ENCODE results near the gene EWSR1.
"Not testable (repeated sequence)": the region's sequence is repeated elsewhere in the genome, so short reads cannot be mapped to it uniquely, and the experiment has no call there.

EWSR1 gene

DNA sequence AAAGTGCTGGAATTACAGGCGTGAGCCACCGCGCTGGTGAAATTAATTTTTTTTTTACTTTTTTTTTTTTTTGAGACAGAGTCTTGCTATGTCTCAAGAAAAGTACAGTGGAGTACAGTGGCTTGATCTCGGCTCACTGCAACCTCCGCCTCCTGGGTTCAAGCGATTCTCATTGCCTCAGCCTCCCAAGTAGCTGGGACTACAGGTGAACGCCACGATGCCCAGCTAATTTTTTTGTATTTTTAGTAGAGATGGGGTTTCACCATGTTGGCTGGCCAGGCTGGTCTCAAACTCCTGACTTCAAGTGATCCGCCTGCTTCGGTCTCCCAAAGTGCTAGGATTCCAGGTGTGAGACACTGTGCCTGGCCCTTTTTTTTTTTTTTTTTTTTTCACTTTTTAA lies 20.2 kb upstream of the EWSR1 start:
- in situ Hi-C loops (cut with HindIII; ENCODE audit: low sequenced_read_pairs) = not testable (repeated sequence)

- in situ Hi-C loops (cut with HindIII; ENCODE audit: low sequenced_read_pairs) = no loop called here
Measured at GRCh38 chr22:29251265-29251664, 16.8 kb upstream of the EWSR1 start.

- in situ Hi-C loops (cut with HindIII; ENCODE audit: low sequenced_read_pairs) = no loop called here
Measured at GRCh38 chr22:29251981-29252911, 15.8 kb upstream of the EWSR1 start.

DNA sequence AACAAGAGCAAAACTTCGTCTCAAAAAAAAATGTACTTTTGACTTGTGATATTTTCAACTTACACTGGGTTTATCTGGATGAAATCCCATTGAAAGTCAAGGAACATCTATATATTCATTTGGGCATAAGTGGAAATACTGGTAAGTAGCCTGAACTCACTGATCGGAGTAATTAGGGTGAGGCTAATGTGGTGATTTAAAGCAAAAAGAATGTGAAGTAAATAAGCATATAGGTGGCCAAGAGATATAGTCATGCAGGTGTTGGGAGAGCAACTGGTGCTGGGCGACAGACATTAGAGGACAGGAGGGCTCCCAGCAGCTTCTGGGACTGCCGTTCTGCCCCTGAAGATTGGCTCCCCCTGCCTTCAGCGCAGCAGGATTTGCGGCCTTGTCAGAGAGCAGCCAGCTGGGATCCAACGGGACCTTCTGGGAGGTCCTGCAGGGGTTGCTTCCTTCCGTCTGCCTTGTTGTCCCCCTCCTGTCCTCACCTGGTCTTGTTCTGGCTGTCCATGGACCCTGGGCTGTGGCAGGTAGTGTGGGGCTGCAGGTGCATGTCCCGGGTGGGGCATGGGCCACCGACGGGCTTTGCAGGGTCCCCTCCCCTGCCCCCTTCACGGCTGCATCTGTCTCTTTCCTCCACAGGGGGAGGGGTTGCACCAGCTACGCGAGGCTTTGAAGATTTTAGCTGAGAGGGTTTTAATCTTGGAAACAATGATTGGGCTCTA lies 14.3 kb upstream of the EWSR1 start:
- in situ Hi-C loops (cut with HindIII; ENCODE audit: low sequenced_read_pairs) = no loop called here

GRCh38 chr22:29254286-29254660 lies 13.8 kb upstream of the EWSR1 start:
- in situ Hi-C loops (cut with HindIII; ENCODE audit: low sequenced_read_pairs) = no loop called here

DNA sequence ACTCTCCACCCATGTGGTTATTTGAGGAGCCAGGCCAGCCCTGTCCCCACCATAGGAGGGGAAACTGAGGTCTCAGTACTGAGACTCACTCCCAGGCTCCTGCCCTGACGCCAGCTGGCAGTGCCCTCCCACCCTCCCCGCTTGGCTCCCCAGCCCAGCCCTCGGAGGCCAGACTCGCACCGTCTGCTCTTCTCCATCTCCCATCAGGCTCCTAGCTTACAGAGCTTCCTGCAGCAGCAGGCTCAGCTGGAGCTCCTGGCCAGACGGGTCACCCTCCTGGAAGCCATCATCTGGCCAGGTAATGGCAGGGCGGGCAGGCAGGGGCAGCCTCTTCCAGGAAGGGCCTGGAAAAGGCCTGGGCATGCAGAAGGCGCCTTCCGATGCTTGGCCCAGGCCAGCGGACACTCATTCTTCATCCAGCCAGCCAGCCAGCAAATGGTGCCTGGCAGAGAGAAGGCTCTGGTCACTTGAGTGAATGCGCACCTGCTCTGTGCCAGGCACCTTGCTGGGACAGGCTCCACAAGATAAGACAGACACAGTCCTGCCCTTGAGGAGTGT lies 12.9 kb upstream of the EWSR1 start:
- in situ Hi-C loops (cut with HindIII; ENCODE audit: low sequenced_read_pairs) = no loop called here

DNA sequence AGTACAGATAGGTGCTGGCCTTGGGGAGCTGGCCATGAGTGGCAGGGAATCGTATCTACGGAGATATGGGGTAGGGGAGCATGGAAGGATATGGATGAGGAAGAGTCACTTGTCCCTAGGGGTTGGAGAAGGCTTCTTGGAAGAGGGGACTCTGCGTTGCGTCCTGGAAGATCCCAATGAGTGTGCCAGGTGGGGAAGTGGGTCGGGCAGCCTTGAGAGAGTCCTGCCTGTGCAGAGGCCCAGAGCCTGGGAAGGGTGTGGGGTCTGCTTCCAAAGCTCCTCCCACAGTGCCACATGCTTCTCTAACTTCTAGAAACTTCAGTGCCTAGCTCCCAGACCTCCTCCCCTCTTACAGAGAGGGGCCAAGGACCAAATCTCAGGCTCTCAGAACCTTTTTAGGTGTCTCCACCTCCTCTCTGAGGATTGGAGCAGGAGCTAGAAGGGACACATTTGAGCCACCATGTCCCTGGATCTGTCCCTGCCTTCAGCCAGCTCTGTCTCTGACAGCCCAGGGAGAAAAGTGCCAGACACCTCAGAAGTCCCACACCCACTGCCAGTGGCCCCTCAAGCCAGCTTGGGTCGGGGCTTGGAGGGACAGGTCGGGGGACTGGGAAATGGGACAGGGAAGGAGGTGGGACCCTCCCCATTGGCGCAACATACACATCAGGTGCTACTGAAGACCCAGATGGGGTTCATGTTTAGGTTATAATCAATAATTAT lies 11.3 kb upstream of the EWSR1 start:
- in situ Hi-C loops (cut with HindIII; ENCODE audit: low sequenced_read_pairs) = no loop called here

GRCh38 chr22:29257751-29258181 lies 10.3 kb upstream of the EWSR1 start:
- in situ Hi-C loops (cut with HindIII; ENCODE audit: low sequenced_read_pairs) = no loop called here

DNA sequence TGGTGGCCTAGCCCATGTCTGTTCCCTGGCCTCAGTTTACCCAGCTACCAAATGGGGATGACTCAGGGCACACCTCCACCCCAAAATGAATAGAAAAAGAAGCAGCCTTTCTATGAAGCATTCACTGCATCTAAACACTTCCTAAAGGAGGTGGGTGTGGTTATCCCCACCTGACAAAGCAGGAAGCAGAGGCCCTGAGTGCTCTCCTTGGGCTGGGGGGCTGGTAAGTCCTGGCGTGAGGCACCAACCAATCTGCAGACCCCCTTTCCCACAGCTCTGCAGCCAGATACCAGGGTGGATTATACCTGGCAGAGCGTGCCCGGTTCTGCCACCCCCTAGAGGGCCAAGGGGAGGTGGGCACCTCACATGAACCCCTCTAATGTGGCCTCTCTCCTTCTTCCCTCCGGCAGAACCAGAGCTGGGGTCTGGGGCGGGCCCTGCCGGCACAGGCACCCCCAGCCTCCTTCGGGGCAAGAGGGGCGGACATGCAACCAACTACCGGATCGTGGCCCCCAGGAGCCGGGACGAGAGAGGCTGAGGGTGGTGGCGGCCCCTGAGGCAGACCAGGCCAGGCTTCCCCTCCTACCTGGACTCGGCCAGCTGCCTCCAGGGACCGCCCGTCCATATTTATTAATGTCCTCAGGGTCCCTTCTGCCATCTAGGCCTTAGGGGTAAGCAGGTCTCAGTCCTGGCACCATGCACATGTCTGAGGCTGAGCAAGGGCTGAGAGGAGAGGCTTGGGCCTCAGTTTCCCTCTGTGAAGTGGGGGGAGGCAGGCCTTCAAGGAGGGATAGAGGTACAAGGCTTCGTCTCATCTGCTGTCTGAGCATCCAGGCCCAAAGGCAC lies 9.4 kb upstream of the EWSR1 start:
- in situ Hi-C loops (cut with HindIII; ENCODE audit: low sequenced_read_pairs) = no loop called here

DNA sequence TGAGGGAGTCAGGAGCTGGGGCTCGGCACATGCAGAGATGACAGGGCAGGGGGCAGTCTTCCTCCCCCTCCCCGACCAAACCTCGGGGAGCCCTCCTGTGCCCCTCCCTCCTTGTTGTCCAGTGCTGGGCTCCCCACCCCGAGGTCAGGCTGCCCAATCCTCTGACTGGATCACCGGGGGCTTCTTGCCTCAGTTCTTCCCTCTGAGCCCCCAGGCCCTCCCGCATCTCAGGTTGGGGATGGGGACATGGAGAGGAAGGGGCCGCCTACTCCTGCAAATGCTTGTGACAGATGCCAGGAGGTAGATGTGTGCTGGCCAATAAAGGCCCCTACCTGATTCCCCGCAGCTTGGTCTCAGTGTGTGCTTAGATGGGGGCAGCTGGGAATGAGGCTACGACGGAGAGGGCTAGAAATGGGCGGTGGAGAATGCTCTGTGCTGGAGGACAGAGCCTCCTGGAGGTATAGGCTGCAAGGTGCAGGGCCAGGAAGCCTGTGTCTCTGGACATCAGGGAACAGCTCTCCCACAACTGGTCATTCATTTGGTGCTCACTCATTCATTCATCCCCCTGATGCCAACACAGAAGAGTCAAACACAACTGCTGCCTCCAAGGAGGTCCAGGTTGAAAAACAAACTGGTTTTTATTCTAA lies 8.7 kb upstream of the EWSR1 start:
- in situ Hi-C loops (cut with HindIII; ENCODE audit: low sequenced_read_pairs) = no loop called here

- in situ Hi-C loops (cut with HindIII; ENCODE audit: low sequenced_read_pairs) = no loop called here
Measured at GRCh38 chr22:29260031-29260560, 8.0 kb upstream of the EWSR1 start.

DNA sequence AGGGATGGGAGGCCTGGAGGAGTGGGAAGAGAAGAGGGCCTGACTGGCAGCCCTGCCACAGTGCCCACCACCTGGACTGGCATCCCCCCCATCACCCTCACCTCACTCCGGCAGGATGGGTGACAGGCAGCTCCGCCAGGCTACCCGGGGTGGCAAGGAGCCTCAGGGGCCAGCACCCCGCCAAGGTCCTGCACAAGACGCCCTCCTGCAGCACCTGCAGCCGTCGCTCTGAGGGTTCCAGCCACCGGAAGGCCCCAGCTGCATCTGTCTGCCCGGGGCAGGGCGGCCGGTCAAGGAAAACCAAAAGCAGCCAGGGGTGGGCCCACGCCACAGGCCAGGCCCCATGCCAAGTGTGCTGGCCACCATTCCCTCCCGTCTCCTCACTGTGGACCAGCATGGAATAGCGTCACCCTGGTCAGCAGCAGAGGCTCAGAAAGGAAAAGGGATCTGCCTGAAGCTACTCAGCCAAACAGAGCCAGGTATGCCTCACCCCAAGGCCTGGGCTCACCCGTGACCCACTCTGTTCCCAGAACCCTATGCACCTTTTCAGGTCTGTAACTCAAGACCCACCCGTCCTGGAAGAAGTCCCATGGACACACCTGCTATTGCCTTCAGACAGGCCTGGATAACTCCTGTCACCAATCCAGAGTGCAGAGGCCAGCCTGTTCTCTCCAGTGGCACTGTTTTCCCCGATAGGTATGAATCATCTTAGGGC lies 7.3 kb upstream of the EWSR1 start:
- in situ Hi-C loops (cut with HindIII; ENCODE audit: low sequenced_read_pairs) = no loop called here

GRCh38 chr22:29263791-29264276 lies 4.2 kb upstream of the EWSR1 start:
- in situ Hi-C loops (cut with HindIII; ENCODE audit: low sequenced_read_pairs) = no loop called here

DNA sequence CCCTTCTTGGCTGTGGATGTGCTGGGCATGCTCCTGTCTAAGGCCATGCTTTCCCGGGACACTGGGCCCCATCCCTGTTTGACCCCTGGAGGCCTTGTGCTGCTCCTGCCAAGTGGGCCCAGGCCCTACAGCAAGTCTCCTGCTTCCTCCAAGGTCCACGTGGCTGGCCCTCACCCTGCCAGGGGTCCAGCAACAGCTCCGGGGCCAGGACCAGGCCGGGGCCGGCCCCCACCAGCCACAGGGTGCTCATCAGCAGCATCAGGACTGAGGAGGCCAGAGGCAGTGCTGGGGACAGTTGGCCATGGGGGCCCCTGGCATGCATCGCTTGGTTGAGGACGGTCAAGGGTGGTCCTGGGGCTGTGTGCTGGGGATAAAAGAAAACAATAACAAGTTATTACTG lies 2.8 kb upstream of the EWSR1 start:
- in situ Hi-C loops (cut with HindIII; ENCODE audit: low sequenced_read_pairs) = no loop called here

DNA sequence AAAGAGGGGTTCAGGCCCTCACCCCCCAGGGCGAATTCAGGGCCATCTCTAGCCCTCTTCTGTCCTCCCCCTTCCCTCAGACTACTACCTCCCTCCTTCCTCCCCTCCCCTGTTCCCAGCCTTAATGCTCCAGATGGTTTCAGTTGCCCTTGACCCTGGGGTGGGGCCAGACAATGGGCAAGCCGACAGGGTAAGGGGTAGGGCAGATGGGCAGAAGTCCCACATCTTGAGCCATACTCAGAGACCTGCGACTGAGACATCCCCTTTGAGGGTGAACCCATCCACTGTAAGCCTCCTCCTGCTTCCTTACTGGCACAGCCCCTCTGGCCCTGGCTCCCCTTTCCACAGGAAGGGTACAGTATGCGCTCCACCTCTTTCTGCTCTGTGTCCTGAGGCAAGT lies 2.1 kb upstream of the EWSR1 start:
- in situ Hi-C loops (cut with HindIII; ENCODE audit: low sequenced_read_pairs) = no loop called here

- in situ Hi-C loops (cut with HindIII; ENCODE audit: low sequenced_read_pairs) = no loop called here
Measured at GRCh38 chr22:29266564-29267461, 1.3 kb upstream of the EWSR1 start.

DNA sequence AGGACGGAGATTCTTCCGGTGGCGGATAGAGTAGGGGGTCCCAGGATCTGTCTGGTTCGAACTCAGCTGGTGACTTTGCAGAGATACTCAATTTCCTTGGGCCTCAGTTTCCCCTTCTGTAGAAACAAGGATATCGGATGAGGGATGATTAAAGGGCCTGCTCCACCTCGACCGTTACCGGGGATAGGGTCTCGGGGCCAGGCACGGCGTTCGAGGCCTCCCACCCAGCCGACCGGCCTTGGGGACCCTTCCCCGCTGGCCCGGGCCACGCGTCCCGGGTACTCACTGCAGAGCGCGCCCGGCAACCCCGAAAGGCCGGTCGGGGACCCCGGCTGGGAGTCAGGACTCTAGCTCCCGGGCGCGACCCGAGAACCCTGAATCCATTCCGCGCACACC lies 608 bp upstream of the EWSR1 start:
- in situ Hi-C loops (cut with HindIII; ENCODE audit: low sequenced_read_pairs) = no loop called here

Measured in endothelial cell of hepatic sinusoid (primary cell).